SU-DHL-6 (cell line): Measurements from ENCODE around the gene NXPH1.

Experiments
- EZH2phosphoT487 ChIP-seq: fragments of 200-600 bp; sonication (generic), shearing (Covaris generic); conservative IDR thresholded peaks from 2 replicates; pipeline ENCODE4 v1.6.1; 2018; ENCODE audit warnings: mild to moderate bottlenecking, antibody characterized with exemption, low read length, moderate library complexity, mixed read lengths
- TF ChIP-seq, protein P1 (sequence below): fragments of 200-600 bp; sonication (generic); IDR thresholded peaks from one replicate; pipeline ENCODE4 v1.5.1; 2017; ENCODE audit warnings: antibody characterized with exemption, mild to moderate bottlenecking, low read length, moderate library complexity; ENCODE audit not compliant: insufficient read depth, poor library complexity, severe bottlenecking

DNA sequence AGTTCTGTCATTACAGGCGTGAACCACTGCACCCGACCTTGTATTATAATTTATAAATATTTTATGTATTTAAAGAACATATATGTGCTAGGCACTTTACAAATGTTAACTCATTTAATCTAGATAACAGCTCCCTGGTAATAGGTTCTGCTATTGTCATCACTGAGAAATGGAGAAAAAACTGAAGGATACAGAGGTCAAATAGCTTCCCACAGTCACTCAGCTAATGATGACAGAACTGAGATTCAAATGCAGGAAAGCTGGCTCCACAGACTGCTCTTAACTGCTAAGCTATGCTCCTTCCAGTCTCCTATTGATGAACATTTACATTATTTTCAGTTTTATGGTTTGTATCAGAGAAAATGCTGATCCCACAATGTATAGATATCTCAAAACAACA, 28.9 kb downstream of the NXPH1 start:
- TF ChIP-seq, protein P1, sequence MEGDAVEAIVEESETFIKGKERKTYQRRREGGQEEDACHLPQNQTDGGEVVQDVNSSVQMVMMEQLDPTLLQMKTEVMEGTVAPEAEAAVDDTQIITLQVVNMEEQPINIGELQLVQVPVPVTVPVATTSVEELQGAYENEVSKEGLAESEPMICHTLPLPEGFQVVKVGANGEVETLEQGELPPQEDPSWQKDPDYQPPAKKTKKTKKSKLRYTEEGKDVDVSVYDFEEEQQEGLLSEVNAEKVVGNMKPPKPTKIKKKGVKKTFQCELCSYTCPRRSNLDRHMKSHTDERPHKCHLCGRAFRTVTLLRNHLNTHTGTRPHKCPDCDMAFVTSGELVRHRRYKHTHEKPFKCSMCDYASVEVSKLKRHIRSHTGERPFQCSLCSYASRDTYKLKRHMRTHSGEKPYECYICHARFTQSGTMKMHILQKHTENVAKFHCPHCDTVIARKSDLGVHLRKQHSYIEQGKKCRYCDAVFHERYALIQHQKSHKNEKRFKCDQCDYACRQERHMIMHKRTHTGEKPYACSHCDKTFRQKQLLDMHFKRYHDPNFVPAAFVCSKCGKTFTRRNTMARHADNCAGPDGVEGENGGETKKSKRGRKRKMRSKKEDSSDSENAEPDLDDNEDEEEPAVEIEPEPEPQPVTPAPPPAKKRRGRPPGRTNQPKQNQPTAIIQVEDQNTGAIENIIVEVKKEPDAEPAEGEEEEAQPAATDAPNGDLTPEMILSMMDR: no peak
- no peak for TF ChIP-seq EZH2phosphoT487
